Effector CD4-positive, alpha-beta T cell (primary cell): ENCODE measurements around the gene NTM.
"Not testable (repeated sequence)": the region's sequence is repeated elsewhere in the genome, so short reads cannot be mapped to it uniquely, and the experiment has no call there.

Experiments
- DNase-seq: peaks from one replicate; pipeline ENCODE4 v3.0.0-alpha.2; 2020

The NTM gene

DNA sequence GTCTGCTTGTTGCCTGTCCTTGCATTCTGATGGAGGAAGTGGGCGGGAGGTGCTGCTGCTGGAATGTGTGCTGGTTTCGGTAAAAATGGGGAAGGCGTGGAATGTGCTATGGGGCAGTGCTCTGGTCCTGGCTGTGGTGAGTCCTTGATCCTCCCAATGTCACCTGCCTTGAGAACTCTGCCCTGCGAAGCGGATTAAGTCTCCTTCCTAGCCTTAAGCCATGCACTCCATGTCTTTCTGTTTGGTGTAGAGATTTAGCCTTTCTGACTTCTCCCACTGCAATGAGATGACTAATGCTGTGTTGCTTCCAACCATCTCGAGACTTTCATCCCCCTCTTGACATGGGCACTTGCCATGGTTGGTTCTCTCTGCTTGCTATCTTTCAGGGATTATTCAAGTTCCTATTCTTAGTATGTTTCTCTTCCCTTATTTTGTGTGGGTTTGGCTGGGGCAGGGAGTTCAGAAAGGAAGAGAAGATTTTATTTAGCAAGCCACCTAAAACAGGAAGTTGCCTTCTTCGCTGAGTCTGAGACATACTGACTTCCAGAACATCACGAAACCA lies 687.9 kb downstream of the NTM start:
- no peak for DNase-seq

DNA sequence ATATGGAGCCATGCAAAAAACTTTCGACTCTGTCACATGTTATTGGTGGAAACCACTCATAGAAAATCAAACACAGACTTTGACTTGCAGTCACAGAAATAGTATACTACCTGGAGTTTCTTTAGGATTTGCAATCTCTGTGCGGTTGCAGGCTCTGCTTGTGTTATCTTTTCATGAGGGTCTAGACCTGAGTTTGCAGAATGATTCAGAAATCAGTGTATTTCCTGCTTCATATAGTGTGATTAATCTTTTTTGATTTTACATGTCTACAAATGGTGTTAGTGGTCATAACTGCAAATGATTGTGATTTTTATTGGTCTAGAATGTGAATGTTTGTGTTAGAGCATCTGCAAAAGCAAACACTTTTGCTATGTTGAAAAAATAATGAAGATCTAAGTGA lies 690.2 kb downstream of the NTM start:
- no peak for DNase-seq

DNA sequence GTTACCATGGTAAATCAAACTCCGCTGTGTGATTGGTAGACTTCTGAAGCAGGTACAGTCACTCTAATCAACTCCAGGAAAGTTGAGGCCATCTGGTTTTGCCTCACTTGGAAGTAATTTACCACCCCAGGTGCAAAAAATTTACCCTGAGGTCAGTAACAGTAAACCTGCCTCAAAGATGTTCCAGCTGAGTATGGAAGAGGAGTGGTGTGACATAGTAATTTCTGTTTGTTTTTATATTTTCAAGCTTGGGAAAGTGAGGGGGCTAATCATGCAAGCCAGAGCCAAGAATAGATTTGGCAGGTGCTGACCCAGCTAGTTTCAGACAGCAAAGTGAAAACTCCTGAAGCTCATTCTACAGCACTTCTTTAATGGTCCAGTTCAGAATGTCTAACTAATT lies 691.6 kb downstream of the NTM start:
- DNase-seq: no peak

DNA sequence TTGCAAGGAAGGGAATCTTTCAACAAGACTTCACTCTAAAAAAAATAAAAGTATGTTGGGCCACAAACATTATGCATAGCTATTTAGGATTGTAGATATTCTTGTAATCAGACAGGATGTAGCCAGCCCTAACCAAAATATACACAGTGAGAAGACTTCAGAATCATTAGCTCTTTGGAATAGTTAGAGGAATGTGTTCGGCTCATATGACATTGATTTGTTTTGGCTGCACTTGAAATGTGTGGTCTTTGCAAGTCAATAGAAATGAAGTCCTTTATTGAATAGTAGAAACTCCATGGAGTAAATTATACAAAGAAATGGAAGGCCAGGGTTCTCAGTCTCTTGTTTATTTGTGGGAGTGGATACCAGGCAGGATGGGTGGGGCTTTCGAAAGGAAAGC lies 692.1 kb downstream of the NTM start:
- no peak for DNase-seq

DNA sequence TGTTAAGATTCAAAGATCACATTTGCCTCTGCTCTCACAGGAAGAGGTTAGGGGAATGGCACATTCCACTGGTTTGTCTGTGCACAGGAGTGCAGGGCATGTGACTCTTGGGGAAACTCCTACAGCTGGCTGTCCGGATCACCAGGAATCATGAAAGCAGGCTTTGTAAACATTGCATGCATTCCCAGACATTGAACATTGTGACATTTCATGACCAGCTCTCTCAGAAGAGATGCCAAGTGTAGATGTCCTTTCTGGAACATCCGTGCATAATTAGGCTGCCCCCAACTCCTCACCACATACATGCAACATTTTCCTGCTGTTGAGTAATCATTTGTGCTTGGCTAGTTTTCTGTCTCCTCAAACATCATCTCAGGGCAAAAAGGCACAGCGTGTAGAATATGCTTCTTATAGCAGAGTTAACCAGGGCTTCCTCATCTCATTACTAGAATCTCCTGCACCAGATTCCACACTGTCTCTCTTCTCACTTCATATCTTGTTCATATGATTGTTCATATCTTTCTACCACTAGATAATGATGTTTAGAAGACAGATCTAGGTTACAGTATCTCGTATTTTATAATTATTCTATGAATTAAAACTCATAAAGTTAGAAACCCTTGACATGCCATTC lies 694.7 kb downstream of the NTM start:
- no peak for DNase-seq

DNA sequence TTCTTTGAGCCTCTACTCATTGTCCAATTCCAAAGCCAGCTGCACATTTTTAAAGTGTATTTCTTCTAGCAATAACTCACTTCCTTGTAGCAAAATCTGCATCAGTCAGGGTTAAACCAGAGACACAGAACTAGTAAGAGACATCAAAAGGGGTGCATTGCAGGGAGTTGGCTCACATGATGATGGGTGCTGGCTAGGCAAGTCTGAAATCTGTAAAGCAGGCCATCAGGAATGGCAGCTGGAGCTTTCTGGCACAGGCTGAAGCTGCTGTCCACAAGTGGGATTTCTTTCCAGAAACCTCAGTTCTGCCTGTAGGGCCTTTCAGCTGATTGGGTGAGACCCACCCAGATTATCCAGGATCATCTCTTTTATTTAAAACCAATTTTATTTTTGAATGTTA lies 698.1 kb downstream of the NTM start:
- no peak for DNase-seq

DNA sequence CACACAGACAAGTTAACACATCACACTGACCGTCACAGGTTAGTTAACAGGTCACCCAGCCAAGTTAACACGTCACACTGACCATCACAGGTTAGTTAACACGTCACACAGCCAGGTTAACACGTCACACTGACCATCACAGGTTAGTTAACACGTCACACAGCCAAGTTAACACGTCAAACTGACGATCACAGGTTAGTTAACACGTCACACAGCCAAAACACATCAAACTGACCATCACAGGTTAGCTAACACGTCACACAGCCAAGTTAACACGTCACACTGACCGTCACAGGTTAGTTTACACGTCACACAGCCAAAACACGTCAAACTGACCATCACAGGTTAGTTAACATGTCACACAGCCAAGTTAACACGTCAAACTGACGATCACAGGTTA lies 699.2 kb downstream of the NTM start:
- DNase-seq: not testable (repeated sequence)

DNA sequence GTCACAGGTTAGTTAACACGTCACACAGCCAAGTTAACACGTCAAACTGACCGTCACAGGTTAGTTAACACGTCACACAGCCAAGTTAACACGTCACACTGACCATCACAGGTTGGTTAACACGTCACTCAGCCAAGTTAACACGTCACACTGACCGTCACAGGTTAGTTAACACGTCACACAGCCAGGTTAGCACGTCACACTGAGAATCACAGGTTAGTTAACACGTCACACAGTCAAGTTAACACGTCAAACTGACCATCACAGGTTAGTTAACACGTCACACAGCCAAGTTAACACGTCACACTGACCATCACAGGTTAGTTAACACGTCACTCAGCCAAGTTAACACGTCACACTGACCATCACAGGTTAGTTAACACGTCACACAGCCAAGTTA lies 700.5 kb downstream of the NTM start:
- not testable (repeated sequence) for DNase-seq

DNA sequence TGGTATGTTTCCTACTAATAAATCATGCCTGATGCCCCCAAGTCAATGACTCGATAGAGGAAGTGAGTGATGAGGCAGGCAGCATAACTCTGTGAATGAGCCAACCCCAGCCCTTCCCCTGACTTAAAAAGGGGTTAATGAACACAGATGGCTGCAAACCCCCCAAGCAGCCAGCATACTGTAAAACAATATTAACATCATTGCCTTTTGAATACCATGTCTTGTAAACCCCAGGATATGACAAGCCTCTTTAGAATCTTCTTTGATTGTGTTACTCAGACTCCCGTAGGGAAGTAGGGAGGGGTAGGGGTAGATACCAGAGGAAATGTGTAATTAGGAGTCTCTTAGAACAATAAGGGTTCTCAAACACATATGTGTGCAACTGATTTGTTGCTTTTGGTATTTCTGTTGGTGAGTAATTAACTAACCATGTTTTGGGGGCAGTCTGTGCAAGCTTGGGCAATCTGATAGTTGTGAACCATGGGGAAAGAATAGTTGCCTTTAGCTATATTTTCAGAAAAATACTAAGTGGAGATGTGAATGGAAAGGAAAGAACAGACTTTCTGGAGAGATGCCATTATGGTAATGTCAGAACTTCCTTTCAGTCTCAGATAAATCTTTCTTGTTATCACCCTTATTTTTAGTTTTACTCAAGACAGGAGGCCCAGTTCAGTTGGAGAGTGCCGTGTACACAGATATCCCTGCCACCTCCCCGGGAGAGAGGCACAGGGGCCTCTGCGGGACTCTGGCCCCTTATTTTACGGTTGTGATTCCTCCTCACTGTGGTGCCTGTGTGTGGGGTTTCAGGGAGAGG lies 701.8 kb downstream of the NTM start:
- DNase-seq: no peak

DNA sequence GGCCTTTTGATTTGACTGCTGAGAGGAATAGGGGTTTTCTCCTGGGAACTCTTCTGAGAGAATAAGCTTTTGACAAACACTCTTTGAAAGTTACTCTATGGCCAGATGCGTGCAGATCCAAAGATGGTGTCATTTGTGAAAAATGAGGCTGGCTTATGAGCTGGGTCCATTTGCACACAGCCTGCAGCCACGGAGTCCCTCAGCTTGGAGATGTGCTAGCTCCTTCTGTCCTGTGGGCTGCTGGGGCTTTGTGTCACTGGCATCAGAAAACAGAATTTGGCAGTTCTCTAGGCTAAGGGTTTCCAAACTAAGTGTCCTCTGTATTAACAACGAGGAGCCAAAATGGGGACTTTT lies 702.4 kb downstream of the NTM start:
- DNase-seq: no peak

DNA sequence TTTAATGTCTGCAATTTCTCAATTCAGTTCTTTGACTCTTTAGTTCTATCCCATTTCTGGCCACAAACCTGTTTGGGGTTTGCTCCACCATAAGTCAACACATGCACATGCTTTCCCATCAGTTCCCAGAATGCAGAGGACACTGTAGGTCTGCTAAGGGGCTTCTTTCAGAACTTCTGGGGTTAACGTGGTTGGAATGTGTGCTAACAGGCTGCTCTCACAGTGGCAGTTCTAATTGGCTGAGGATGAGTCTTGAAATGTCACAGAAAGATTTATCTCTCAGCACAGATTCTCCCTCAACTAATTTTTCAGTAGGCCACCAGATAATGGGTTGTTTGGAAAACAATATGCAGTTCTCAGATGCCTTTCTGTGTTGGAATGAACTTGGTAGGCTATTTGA lies 703.4 kb downstream of the NTM start:
- DNase-seq: no peak

DNA sequence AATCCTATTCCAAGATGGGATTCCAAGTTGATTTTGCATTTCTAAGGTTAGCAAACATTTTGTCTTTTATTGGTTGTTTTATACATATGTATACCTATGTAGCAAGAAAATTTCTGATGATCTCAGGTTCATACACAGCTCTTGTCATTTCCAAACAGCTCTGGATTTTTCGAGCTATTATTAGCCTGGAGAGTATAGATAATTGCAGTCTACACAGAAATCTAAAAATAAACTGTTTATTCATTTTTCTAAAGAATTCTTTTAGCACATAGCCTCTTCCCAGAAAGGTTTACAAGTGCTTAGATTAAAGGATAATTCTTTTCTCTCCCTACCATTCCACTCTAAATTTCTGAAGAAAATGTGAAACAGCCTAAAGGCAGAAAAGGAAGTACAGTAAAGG lies 705.0 kb downstream of the NTM start:
- no peak for DNase-seq

DNA sequence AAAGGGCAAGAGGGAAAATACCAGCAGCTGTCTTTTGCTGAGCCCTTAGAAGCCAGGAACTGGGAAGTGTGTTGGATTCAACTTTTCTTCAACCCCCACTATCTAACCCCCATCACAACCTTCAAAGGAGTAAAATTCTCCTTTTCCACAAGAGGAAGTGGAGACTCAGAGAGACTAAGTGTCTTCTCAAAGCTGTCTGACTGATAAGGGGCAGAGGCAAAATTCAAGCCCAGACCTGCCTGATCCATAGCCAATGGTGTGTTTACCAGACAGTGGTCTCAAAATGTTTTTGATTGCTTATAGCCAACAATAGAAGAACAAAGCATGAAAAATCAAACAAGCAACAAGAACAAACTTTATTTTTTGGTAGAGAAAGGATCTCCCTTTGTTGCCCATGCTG lies 707.0 kb downstream of the NTM start:
- no peak for DNase-seq

DNA sequence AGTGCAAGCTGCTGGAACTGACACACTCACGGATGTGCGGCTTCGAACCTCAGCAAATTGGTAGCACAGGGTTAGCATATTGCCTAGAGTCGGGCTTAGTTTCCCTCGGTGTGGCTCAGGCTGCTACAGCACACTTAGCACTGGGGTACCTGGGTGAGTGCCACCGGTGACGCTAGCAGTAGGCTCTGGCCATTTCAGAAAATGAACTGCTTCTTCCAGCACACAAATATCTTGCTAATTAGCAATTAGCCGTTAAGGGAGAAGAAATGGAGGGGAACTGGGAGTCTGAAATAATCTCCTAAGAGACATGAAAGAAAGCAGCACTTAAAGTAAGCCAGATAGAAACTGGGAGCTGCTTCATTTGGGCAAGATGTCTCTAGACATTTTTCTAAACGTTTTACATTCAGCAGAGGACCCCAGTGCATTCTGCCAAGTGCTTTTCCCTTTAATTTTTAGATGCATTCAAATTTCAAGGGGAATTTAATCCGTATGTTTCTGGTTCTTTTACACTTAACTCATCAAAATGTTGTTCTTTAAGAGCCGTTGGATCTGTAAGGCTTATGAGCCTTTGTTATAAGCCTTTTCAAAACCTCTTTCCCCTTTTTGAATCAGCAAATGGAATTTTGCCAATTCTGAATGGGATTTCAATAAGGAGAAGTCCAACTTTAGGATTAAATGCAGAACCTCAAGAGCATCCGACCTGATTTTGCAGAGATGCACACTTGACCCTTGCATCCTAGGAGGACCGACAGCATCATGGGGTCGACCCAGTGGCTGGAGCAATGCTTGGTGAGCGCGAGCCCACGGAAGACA lies 708.1 kb downstream of the NTM start:
- DNase-seq: no peak

DNA sequence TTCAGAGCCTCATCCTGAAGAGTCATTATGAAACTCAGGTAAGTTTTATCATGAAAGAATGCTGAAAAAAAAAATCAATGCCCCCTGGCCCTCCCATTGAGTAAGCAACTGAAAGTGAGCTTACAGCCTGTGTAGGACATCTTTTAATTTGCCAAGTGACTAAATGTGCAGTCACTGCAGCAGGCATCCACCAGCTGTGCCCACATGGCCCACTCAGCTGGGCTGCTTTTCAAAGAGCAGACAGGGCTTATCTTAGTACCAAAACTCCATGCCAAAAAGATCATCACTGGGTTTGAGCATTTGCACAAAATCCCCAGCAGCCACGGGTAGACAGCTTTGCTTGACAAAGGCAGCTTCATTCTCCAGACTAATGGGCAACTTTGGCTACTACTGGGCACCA lies 709.7 kb downstream of the NTM start:
- DNase-seq: no peak

DNA sequence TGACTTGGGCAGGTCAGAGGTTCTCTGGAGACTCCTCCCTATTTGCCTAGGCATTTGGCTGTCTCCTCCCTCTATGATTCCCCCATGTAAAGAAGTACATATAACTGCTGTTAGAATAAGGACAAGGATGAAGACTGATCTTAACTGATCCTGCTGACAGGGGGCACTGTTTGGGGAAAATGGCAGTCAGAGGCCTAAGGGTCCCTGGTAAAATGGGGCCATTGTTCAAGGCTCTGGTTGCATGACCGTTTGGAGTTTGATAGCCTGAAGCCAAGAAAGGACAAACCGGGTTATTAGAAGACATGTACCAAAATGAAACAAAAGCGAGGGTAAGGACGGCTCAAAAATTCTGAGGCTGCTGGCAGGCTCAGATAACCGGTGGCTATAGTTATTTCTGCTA lies 712.2 kb downstream of the NTM start:
- no peak for DNase-seq

DNA sequence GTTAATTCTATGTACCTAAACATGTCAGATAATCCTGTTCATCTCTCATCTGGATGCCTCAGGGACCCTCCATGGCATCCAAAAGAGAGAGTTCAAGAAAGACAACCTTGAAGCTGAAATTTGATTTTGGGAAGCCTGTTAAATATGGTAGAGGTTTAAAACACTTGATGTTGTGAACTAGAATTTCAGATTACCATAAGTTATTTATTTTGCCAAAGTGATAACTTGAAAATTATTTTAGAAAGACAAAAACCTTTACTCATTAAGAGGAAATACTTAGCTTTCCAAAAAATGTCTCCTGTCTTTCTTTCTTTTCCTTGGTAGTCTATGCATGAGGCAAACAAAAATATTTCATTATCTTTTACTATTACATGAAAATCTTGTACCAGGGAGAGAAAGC lies 714.0 kb downstream of the NTM start:
- no peak for DNase-seq

DNA sequence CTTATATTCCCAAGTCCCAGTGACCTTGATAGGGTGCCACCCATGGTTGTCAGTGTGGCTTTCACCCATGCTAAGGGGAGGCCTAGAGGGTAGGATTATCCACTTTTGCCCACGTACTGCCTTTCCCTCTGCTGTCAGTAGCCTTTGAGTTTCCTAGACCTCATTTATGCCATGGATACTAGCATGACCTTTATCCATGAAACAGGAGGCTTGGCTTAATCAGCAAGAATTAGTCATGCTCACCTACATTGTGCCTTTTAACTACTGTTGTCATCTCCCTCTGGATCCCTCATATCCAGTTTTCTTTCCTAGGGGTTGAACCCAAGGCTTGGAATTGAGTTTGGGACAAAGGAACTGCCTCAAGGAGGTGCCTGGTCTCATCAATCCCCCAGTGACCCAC lies 716.7 kb downstream of the NTM start:
- DNase-seq: no peak

DNA sequence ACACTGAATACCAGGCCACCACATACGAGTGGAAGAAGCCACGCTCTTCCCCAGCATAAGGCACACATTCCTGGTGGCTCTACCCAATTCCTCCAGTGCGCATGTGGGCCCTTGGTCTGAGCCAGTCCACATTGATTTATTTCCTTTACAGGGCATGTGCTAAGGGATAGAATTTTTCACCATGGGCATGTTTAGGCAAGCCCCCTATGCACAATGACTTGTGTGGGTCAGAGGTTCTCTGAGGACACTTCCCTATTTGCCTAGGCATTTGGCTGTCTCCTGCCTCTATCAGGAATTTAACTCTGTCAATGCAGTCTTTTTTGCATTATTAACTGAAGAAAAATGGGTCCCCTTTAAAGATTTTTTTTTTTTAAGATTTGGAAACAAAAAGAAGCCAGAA lies 718.1 kb downstream of the NTM start:
- no peak for DNase-seq

DNA sequence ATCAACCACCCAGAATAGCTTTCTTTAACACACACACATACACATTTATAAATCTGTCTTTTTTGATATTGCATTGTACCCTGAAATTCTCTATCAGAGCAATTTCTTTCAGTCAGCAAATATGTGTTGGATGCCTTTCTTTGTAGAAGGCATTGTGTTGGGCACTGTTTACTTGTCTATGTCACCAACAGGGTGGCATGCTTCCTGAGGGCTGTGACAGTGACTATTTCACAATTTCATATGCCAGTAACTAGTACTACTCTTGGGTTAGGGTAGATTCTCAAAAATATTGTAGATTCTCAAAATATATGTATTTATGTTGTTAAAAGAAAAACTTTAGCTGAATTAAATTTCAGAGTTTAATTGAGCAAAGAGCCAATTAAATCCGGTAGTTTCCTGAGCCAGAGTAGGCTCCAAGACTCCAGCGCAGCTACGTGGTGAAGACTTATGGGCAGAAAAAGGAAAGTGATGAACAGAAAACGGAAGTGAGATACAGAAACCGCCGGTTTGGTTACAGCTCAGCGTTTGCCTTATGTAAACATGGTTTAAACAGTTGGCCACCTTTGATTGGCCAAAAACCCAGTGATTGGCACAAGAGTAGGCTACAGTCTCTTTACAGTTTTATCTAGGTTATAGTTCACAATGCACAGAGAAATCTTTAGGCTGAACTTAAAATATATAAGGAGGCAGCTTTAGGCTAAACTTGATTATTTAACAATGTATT lies 723.3 kb downstream of the NTM start:
- no peak for DNase-seq

DNA sequence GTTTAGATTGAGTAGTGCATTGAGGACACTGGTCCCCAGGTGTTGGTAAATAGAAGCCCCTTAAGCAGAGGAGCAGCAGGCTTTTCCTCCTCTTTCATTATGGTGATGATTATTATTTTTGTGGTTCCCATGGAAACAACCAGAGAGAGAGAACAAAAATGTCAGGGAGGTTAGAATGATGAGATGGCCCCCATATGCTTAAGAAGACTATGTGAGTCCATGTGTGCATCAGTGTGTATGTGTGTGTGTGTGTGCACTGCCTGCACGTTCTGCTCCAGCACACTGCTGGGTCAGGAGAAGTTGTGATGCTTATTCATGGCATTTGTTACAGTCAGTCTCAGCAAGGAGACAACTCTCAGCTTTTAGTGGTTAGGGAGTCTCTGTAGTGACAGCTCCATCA lies 724.2 kb downstream of the NTM start:
- DNase-seq: no peak

DNA sequence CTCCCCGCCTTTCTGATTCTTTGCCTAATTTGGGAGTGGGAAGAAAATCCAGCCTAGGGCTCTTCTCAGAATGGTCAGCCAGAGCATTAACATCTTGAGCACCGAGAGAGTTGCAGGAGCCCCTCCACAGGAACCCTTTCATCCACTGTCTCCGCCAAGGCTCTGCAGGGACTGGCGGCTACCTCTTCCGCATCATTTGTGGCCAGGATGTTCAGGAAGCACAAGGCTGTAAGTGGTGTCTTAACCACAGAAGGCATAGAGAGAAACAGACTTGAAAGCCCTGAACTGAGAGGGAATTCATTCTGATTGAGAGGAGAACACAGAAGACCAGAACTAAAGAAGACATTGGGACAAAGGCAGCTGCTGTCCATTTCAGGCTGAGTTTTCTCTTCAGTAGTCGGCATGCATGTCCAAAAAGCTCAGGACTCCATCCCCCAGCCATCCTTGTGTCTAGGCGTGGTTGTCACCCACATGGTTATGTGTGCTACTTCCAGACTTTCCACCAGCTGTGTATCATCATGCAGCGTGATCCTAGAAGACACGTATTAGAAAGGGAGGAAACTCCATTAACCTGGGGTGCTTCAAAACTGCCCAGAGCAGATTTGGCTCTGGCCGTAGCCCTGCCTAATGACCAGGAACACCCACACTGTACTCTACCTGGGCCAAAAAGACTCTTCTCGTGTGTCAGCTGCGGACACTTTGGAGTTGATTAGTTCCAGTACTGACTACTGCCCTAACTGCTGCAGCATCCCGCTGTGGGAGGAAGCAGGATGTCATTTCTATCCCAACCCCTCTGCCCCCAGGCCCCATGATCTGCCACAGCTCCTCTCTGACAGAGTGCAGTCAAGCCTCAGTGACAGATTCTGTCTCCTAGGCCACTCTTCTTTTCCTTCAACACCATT lies 725.1 kb downstream of the NTM start:
- DNase-seq: no peak
